GM18511 (cell line): ENCODE data around the gene FCHSD2.
"Not testable (repeated sequence)": the region's sequence is repeated elsewhere in the genome, so short reads cannot be mapped to it uniquely, and the experiment has no call there.

Experiments used
- ATAC-seq: cut with Tn5 transposase; IDR thresholded peaks from one replicate; pipeline ENCODE4 v1.9.1; 2021; ENCODE audit warnings: mild to moderate bottlenecking, moderate library complexity; ENCODE audit not compliant: unreplicated experiment

The FCHSD2 gene

GRCh38 chr11:72808331-72808798 is 333.8 kb downstream of the FCHSD2 start:
- no peak for ATAC-seq

GRCh38 chr11:72807792-72808191 is 334.3 kb downstream of the FCHSD2 start:
- no peak for ATAC-seq

GRCh38 chr11:72807021-72807693 is 335.0 kb downstream of the FCHSD2 start:
- no peak for ATAC-seq

GRCh38 chr11:72806378-72806777 is 335.7 kb downstream of the FCHSD2 start:
- not testable (repeated sequence) for ATAC-seq

- ATAC-seq = no peak
Observed at GRCh38 chr11:72805216-72805615, 336.9 kb downstream of the FCHSD2 start.

- ATAC-seq = no peak
Observed at GRCh38 chr11:72802822-72803221, 339.3 kb downstream of the FCHSD2 start.

GRCh38 chr11:72799441-72799840 is 342.7 kb downstream of the FCHSD2 start:
- ATAC-seq = no peak

- ATAC-seq = no peak
Observed at GRCh38 chr11:72798361-72798760, 343.8 kb downstream of the FCHSD2 start.

- ATAC-seq = peak; percentile 94
Observed at GRCh38 chr11:72793425-72794367, 348.4 kb downstream of the FCHSD2 start, which contains the start of gene STARD10. Gene STARD10, minus strand, starts transcription at chr11:72794047. Its CDS starts 12,866 bp downstream, at chr11:72781181.

- ATAC-seq = no peak
Observed at GRCh38 chr11:72793076-72793424, 349.1 kb downstream of the FCHSD2 start.

- no peak for ATAC-seq
Observed at GRCh38 chr11:72792437-72793021, 349.6 kb downstream of the FCHSD2 start.

GRCh38 chr11:72791228-72791627 is 350.9 kb downstream of the FCHSD2 start:
- ATAC-seq = not testable (repeated sequence)

GRCh38 chr11:72789493-72790131 is 352.5 kb downstream of the FCHSD2 start:
- ATAC-seq = no peak

GRCh38 chr11:72788241-72788640 is 353.9 kb downstream of the FCHSD2 start:
- ATAC-seq = no peak

- peak; percentile 77 for ATAC-seq
Observed at GRCh38 chr11:72787216-72788104, 354.7 kb downstream of the FCHSD2 start.
